Measurements from ENCODE around the gene MYBBP1A.

The MYBBP1A gene

GRCh38 chr17:4537451-4538235 lies 17.5 kb downstream of the MYBBP1A start:
- no peak for DNase-seq (ENCODE audit: low read depth in 2 of 2)

GRCh38 chr17:4536742-4537411 lies 18.3 kb downstream of the MYBBP1A start:
- DNase-seq (ENCODE audit: low read depth in 2 of 2): no peak

GRCh38 chr17:4536259-4536741 lies 18.9 kb downstream of the MYBBP1A start:
- no peak for DNase-seq (ENCODE audit: low read depth in 2 of 2)

GRCh38 chr17:4535667-4536258 lies 19.4 kb downstream of the MYBBP1A start:
- DNase-seq (ENCODE audit: low read depth in 2 of 2): no peak

GRCh38 chr17:4534928-4535666 lies 20.1 kb downstream of the MYBBP1A start:
- no peak for DNase-seq (ENCODE audit: low read depth in 2 of 2)

- DNase-seq (ENCODE audit: low read depth in 2 of 2): no peak
Measured at GRCh38 chr17:4534515-4534914, 20.7 kb downstream of the MYBBP1A start.

GRCh38 chr17:4533523-4534504 lies 21.4 kb downstream of the MYBBP1A start:
- no peak for DNase-seq (ENCODE audit: low read depth in 2 of 2)

GRCh38 chr17:4532860-4533522 lies 22.2 kb downstream of the MYBBP1A start:
- no peak for DNase-seq (ENCODE audit: low read depth in 2 of 2)

GRCh38 chr17:4531988-4532736 lies 23.0 kb downstream of the MYBBP1A start:
- no peak for DNase-seq (ENCODE audit: low read depth in 2 of 2)

GRCh38 chr17:4530799-4531730 lies 24.1 kb downstream of the MYBBP1A start:
- no peak for DNase-seq (ENCODE audit: low read depth in 2 of 2)

- no peak for DNase-seq (ENCODE audit: low read depth in 2 of 2)
Measured at GRCh38 chr17:4529533-4530152, 25.5 kb downstream of the MYBBP1A start.

- DNase-seq (ENCODE audit: low read depth in 2 of 2): no peak
Measured at GRCh38 chr17:4527566-4528125, 27.5 kb downstream of the MYBBP1A start.

- DNase-seq (ENCODE audit: low read depth in 2 of 2): no peak
Measured at GRCh38 chr17:4527134-4527533, 28.1 kb downstream of the MYBBP1A start.

GRCh38 chr17:4525691-4526397 lies 29.3 kb downstream of the MYBBP1A start:
- no peak for DNase-seq (ENCODE audit: low read depth in 2 of 2)

- no peak for DNase-seq (ENCODE audit: low read depth in 2 of 2)
Measured at GRCh38 chr17:4523946-4524345, 31.2 kb downstream of the MYBBP1A start.

GRCh38 chr17:4522661-4523060 lies 32.5 kb downstream of the MYBBP1A start:
- no peak for DNase-seq (ENCODE audit: low read depth in 2 of 2)

Measured in stimulated activated CD8-positive, alpha-beta memory T cell treated with anti-CD3 and anti-CD28 coated beads, Interleukin-2, amount 100 ng/mL, for 1 hour (primary cell).